ENCODE data around the gene ZNF592.

Gene ZNF592

GRCh38 chr15:84798436-84798946, 50.1 kb downstream of the ZNF592 start:
- H3K4me1 Mint-ChIP-seq (ENCODE audit: low read depth): no peaks in the 10 kb centered on the region
- H3K27ac Mint-ChIP-seq: no peak overlapping the region
- H3K9me3 Mint-ChIP-seq: no peaks in the 10 kb centered on the region
- H3K27me3 Mint-ChIP-seq: no peaks in the 10 kb centered on the region
- no peak overlapping the region for H3K4me3 Mint-ChIP-seq
- peaks cover 44% of the 10 kb centered on the region for H3K36me3 Mint-ChIP-seq (ENCODE audit: low read depth)

- Mint-ChIP-seq H3K4me1 (ENCODE audit: low read depth) (no peaks in the 10 kb centered on the region), H3K27me3 (no peaks in the 10 kb centered on the region), H3K4me3 (no peak overlapping the region), H3K27ac (no peak overlapping the region), H3K36me3 (ENCODE audit: low read depth) (peaks cover 35% of the 10 kb centered on the region), H3K9me3 (no peaks in the 10 kb centered on the region)
These were observed 51.3 kb downstream of the ZNF592 start for GRCh38 chr15:84799511-84800187.

- no peaks in the 10 kb centered on the region for H3K4me1 Mint-ChIP-seq (ENCODE audit: low read depth)
- H3K36me3 Mint-ChIP-seq (ENCODE audit: low read depth): peaks cover 31% of the 10 kb centered on the region
- H3K9me3 Mint-ChIP-seq: no peaks in the 10 kb centered on the region
- no peaks in the 10 kb centered on the region for H3K27me3 Mint-ChIP-seq
- H3K4me3 Mint-ChIP-seq: no peak overlapping the region
- H3K27ac Mint-ChIP-seq: no peak overlapping the region
These were observed 52.0 kb downstream of the ZNF592 start for GRCh38 chr15:84800365-84800806.

GRCh38 chr15:84804005-84804900, 55.9 kb downstream of the ZNF592 start:
- no peak overlapping the region for H3K4me3 Mint-ChIP-seq
- H3K36me3 Mint-ChIP-seq (ENCODE audit: low read depth): peaks cover 25% of the 10 kb centered on the region
- no peaks in the 10 kb centered on the region for H3K27me3 Mint-ChIP-seq
- H3K27ac Mint-ChIP-seq: no peak overlapping the region
- no peaks in the 10 kb centered on the region for H3K9me3 Mint-ChIP-seq
- H3K4me1 Mint-ChIP-seq (ENCODE audit: low read depth): no peaks in the 10 kb centered on the region

GRCh38 chr15:84805221-84805620, 56.8 kb downstream of the ZNF592 start:
- Mint-ChIP-seq H3K36me3 (ENCODE audit: low read depth) (peaks cover 23% of the 10 kb centered on the region), H3K9me3 (no peaks in the 10 kb centered on the region), H3K4me1 (ENCODE audit: low read depth) (no peaks in the 10 kb centered on the region), H3K27me3 (no peaks in the 10 kb centered on the region), H3K27ac (no peak overlapping the region), H3K4me3 (no peak overlapping the region)

GRCh38 chr15:84807228-84807627, 58.8 kb downstream of the ZNF592 start:
- H3K27ac Mint-ChIP-seq: no peak overlapping the region
- no peaks in the 10 kb centered on the region for H3K27me3 Mint-ChIP-seq
- H3K4me1 Mint-ChIP-seq (ENCODE audit: low read depth): no peaks in the 10 kb centered on the region
- H3K36me3 Mint-ChIP-seq (ENCODE audit: low read depth): peaks cover 15% of the 10 kb centered on the region
- no peak overlapping the region for H3K4me3 Mint-ChIP-seq
- no peaks in the 10 kb centered on the region for H3K9me3 Mint-ChIP-seq

GRCh38 chr15:84810073-84810840, 61.9 kb downstream of the ZNF592 start:
- H3K27ac Mint-ChIP-seq: no peak overlapping the region
- peaks cover 9% of the 10 kb centered on the region for H3K36me3 Mint-ChIP-seq (ENCODE audit: low read depth)
- no peaks in the 10 kb centered on the region for H3K4me1 Mint-ChIP-seq (ENCODE audit: low read depth)
- H3K4me3 Mint-ChIP-seq: no peak overlapping the region
- H3K9me3 Mint-ChIP-seq: no peaks in the 10 kb centered on the region
- peaks cover under 1% of the 10 kb centered on the region for H3K27me3 Mint-ChIP-seq

- Mint-ChIP-seq H3K9me3 (no peaks in the 10 kb centered on the region), H3K4me3 (no peak overlapping the region), H3K27me3 (peaks cover 9% of the 10 kb centered on the region), H3K4me1 (ENCODE audit: low read depth) (no peaks in the 10 kb centered on the region), H3K27ac (no peak overlapping the region), H3K36me3 (ENCODE audit: low read depth) (peaks cover 9% of the 10 kb centered on the region)
These were observed 62.8 kb downstream of the ZNF592 start for GRCh38 chr15:84811151-84811550.

GRCh38 chr15:84811828-84812227, 63.4 kb downstream of the ZNF592 start:
- Mint-ChIP-seq H3K27ac (peak overlapping the region; percentile 5), H3K36me3 (ENCODE audit: low read depth) (peaks cover 5% of the 10 kb centered on the region), H3K4me1 (ENCODE audit: low read depth) (peaks cover 4% of the 10 kb centered on the region), H3K9me3 (no peaks in the 10 kb centered on the region), H3K27me3 (peaks cover 12% of the 10 kb centered on the region), H3K4me3 (no peak overlapping the region)

GRCh38 chr15:84812842-84813241, 64.5 kb downstream of the ZNF592 start:
- Mint-ChIP-seq H3K36me3 (ENCODE audit: low read depth) (no peaks in the 10 kb centered on the region), H3K27me3 (peaks cover 12% of the 10 kb centered on the region), H3K9me3 (no peaks in the 10 kb centered on the region), H3K4me3 (no peak overlapping the region), H3K27ac (no peak overlapping the region), H3K4me1 (ENCODE audit: low read depth) (peaks cover 4% of the 10 kb centered on the region)

- no peaks in the 10 kb centered on the region for H3K36me3 Mint-ChIP-seq (ENCODE audit: low read depth)
- H3K9me3 Mint-ChIP-seq: no peaks in the 10 kb centered on the region
- peaks cover 12% of the 10 kb centered on the region for H3K27me3 Mint-ChIP-seq
- H3K27ac Mint-ChIP-seq: no peak overlapping the region
- peaks cover 10% of the 10 kb centered on the region for H3K4me1 Mint-ChIP-seq (ENCODE audit: low read depth)
- H3K4me3 Mint-ChIP-seq: no peak overlapping the region
These were observed 65.0 kb downstream of the ZNF592 start for GRCh38 chr15:84813435-84813834.

GRCh38 chr15:84813931-84814330, 65.5 kb downstream of the ZNF592 start:
- H3K27me3 Mint-ChIP-seq: peaks cover 12% of the 10 kb centered on the region
- H3K27ac Mint-ChIP-seq: no peak overlapping the region
- H3K4me1 Mint-ChIP-seq (ENCODE audit: low read depth): peaks cover 11% of the 10 kb centered on the region
- H3K4me3 Mint-ChIP-seq: no peak overlapping the region
- no peaks in the 10 kb centered on the region for H3K9me3 Mint-ChIP-seq
- H3K36me3 Mint-ChIP-seq (ENCODE audit: low read depth): no peaks in the 10 kb centered on the region

GRCh38 chr15:84814916-84815315, 66.5 kb downstream of the ZNF592 start:
- Mint-ChIP-seq H3K9me3 (no peaks in the 10 kb centered on the region), H3K4me1 (ENCODE audit: low read depth) (peaks cover 11% of the 10 kb centered on the region), H3K27ac (no peak overlapping the region), H3K4me3 (no peak overlapping the region), H3K27me3 (peaks cover 12% of the 10 kb centered on the region), H3K36me3 (ENCODE audit: low read depth) (no peaks in the 10 kb centered on the region)

- H3K27ac Mint-ChIP-seq: no peak within 1 kb of the TSS
- H3K4me3 Mint-ChIP-seq: no peak within 1 kb of the TSS
- no peaks in the 10 kb centered on the region for H3K36me3 Mint-ChIP-seq (ENCODE audit: low read depth)
- H3K27me3 Mint-ChIP-seq: peaks cover 12% of the 10 kb centered on the region
- H3K4me1 Mint-ChIP-seq (ENCODE audit: low read depth): peaks cover 11% of the 10 kb centered on the region
- H3K9me3 Mint-ChIP-seq: no peaks in the 10 kb centered on the region
These were observed 68.5 kb downstream of the ZNF592 start, which contains the start of gene ALPK3 for GRCh38 chr15:84816694-84817465. Gene ALPK3, plus strand, starts transcription at chr15:84817356. Its CDS starts 97 bp downstream, at chr15:84817453.
